Prostate gland (tissue), 2 donors: ENCODE data around the gene EIF3L.

Experiments used
- CTCF ChIP-seq, 4 experiments: fragments of 200-600 bp in 2 of 4; fragments of 450-650 bp in 2 of 4; sonication (generic) in 2 of 4; IDR thresholded peaks; 1 replicate in 3 of 4; 2 replicates in 1 of 4; pipeline ENCODE4 v1.5.1; 2016 to 2019; ENCODE audit warnings: antibody characterized with exemption in 4 of 4, mild to moderate bottlenecking in 2 of 4, moderate library complexity in 2 of 4
- POLR2AphosphoS5 ChIP-seq: sonication (generic); formaldehyde crosslinking; IDR thresholded peaks from one replicate; pipeline ENCODE4 v1.6.1; 2017; ENCODE audit warnings: antibody characterized with exemption

GRCh38 chr22:37820350-37820749 lies 28.9 kb upstream of the EIF3L start:
- TF ChIP-seq POLR2AphosphoS5 (no peak), CTCF (IDR thresholded peaks at IDR 0.05) (no peak)
